GM21423 (cell line): ENCODE measurements around the gene VN1R2.
"Not testable (repeated sequence)": the region's sequence is repeated elsewhere in the genome, so short reads cannot be mapped to it uniquely, and the experiment has no call there.

ENCODE experiments used
- ATAC-seq: cut with Tn5 transposase; IDR thresholded peaks from one replicate; pipeline ENCODE4 v1.9.1; 2021; ENCODE audit warnings: mild to moderate bottlenecking, moderate library complexity; ENCODE audit not compliant: unreplicated experiment

Gene VN1R2

GRCh38 chr19:53257715-53258342 is at the start of gene VN1R2:
Gene VN1R2 (plus strand): TSS chr19:53258292. CDS start chr19:53258376, 84 bp downstream.
- not testable (repeated sequence) for ATAC-seq

GRCh38 chr19:53211554-53211953 is 46.5 kb upstream of the VN1R2 start:
- not testable (repeated sequence) for ATAC-seq

- no peak for ATAC-seq
Measured at GRCh38 chr19:53212703-53213320, 45.3 kb upstream of the VN1R2 start.

GRCh38 chr19:53222716-53223115 is 35.4 kb upstream of the VN1R2 start:
- ATAC-seq, result not testable (repeated sequence)

GRCh38 chr19:53224606-53225005 is 33.5 kb upstream of the VN1R2 start:
- no peak for ATAC-seq

GRCh38 chr19:53237114-53237777 is 20.8 kb upstream of the VN1R2 start:
- ATAC-seq, result no peak

GRCh38 chr19:53246498-53246897 is 11.6 kb upstream of the VN1R2 start:
- ATAC-seq, result no peak

- ATAC-seq, result no peak
Measured at GRCh38 chr19:53254411-53255341, 3.4 kb upstream of the VN1R2 start, which contains the start of gene ZNF677. Gene ZNF677 (minus strand): TSS chr19:53254873. CDS start chr19:53251550, 3,323 bp downstream.

GRCh38 chr19:53267623-53268022 is 9.5 kb downstream of the VN1R2 start, which contains the start of gene VN1R4:
Gene VN1R4 (minus strand): TSS chr19:53267723. CDS start chr19:53267665, 58 bp downstream.
- ATAC-seq, result not testable (repeated sequence)

- ATAC-seq, result not testable (repeated sequence)
Measured at GRCh38 chr19:53269861-53270260, 11.8 kb downstream of the VN1R2 start.

- no peak for ATAC-seq
Measured at GRCh38 chr19:53272044-53272443, 14.0 kb downstream of the VN1R2 start.

- ATAC-seq, result no peak
Measured at GRCh38 chr19:53275480-53275879, 17.4 kb downstream of the VN1R2 start.

- not testable (repeated sequence) for ATAC-seq
Measured at GRCh38 chr19:53281947-53282346, 23.9 kb downstream of the VN1R2 start.

- no peak for ATAC-seq
Measured at GRCh38 chr19:53285087-53285486, 27.0 kb downstream of the VN1R2 start.

- no peak for ATAC-seq
Measured at GRCh38 chr19:53290758-53291549, 32.9 kb downstream of the VN1R2 start.

GRCh38 chr19:53294786-53295441 is 36.8 kb downstream of the VN1R2 start:
- no peak for ATAC-seq

- not testable (repeated sequence) for ATAC-seq
Measured at GRCh38 chr19:53301341-53301740, 43.2 kb downstream of the VN1R2 start.

- ATAC-seq, result no peak
Measured at GRCh38 chr19:53308339-53308811, 50.3 kb downstream of the VN1R2 start.
